Stimulated activated CD4-positive, alpha-beta T cell treated with anti-CD3 and anti-CD28 coated beads, Interleukin-4, amount 100 ng/mL, for 4 hours (primary cell): Measurements from ENCODE around the gene DNAI1.
"Not testable (repeated sequence)": the region's sequence is repeated elsewhere in the genome, so short reads cannot be mapped to it uniquely, and the experiment has no call there.

Experiments
- DNase-seq, 2 experiments: peaks; one replicate each; pipeline ENCODE4 v3.0.0-alpha.2; 2020

The DNAI1 gene

DNA sequence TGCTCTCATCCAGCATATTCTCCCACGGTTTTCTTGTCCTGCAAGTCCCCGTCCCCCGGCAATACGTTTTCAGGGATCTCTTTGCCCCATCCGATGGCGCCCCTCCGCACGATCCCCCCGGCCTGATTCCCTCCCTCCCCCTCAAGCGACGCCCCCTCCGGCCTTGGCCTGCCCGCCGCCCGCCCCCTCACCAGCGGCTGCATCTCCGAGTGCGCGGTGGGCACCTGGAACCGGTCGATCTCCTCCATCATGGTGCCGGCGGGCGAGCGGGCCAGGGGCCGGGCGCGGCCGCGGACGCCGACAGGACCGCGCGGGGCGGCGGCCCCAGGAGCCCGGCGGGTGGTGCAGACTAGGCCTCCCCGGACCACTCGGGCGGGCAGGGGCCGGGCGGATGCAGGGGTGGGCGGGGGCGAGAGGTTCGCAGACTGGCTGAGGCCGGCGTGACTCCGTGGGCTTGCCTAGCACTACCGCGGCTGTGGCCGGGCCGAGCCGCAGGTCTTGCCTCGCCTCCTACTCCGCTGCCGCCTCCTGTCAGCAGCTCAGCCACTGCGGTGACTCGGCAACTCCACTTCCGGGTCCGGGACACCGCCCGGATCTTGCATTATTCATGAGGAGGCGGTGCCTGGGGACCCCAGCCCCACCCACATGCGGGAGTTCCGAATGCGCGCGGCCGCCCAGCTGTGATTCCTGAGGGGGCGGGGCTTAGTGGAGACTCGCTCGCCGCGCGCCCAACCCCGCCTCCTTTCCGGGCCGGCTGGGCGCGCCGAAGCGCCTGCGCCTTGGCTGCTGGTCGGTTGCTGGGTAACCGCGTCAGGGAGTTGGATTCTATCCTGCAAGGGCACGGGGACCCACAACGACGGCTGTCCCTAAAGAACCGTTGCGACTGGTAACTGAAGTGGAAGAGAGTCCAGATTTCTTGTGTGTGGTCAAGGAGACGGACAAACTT is at the start of gene DNAI1, which contains the start of gene FAM219A:
Gene DNAI1, plus strand, starts transcription at position 793 of the 946 bp plus-strand sequence. CDS start 201 bp downstream, outside the sequence.
Gene FAM219A, minus strand, starts transcription at position 558 of the 946 bp plus-strand sequence. Its CDS starts 307 bp downstream, at position 251.
- peak; percentile 98 for DNase-seq

DNA sequence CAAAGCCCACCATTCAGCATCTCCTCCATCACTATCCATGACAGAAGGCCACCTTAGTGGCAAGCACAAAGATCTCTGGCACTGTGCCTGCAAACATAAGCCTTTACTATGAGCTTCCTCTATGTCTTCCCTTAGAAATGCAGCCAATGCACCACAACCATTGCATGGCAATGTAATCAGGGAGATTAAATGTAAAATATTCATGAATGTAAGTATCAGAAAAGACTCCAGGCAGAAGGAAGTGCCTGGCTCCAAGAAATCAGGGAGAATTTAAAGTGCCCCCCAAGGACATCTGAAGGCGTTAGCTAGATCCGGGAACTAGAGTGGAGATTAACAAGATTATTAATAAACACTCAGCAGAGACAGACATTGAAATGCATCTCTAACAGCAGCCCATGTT is 49.5 kb upstream of the DNAI1 start:
- no peak for DNase-seq

DNA sequence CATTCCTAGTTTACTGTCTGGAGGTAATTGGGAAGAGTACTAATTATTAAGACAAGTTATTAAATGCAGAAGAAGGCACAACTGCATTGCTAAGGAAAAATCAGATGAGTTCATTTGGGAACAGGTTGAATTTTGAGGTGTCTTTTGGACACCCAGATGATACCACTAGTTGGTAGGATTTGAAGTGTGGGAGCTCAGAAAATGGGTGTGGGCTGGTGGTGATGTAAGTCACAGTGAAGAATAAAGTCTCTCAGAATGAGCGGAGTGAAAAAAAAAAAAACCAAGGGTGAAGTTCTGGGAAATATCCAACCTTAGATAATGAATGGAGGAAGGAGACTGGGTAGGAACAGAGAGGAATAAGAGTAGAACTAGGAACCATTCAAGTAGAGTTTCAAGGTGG is 46.3 kb upstream of the DNAI1 start:
- DNase-seq: no peak

DNA sequence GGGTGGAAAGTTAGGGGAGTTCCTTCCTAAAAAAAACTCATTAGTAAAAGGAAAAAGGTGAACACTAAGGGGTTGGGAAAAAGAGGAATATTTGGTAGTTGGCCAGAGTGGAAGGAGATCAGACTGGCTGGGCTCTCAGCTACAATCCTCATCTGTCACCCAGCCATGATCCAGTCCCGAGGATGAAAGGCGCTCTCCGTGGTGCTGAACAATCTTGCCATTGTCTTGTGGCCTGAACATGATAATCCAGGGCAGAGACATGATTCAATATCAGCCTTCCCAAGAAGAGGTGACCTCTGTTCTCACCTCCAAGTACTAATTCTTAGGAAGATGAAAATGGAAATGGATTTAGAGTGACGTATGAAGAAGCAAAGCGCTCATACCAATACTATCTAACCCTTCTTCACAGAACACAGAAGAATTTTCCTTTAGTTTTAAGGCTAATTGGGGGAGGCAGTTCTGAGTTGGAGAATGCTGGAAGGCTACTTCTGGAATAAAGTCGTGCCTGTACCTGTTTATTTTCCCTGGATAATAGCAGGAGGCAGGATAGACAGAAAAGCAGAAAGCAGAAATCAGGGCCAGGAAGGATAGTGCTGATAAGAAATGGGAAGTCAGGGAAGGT is 45.3 kb upstream of the DNAI1 start:
- no peak for DNase-seq

DNA sequence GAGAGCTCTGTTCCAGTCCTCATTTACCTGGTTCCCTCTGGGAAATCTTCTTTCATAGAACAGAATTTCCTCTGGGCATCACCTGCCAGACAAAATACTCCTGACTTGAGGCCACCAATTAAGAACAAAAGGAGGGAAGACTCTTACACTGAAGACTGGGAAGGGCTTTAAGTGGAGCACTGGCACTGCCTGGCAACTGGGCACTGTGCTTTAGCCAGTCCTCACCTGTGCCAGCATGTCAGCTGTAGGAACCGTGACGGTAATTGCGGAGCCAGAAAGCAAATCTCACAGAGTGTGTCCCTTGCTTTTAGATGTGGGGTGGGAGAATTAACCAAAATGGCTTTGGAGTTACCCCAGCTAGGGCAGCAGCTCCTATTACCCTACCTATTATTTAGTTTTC is 40.9 kb upstream of the DNAI1 start:
- DNase-seq: no peak

DNA sequence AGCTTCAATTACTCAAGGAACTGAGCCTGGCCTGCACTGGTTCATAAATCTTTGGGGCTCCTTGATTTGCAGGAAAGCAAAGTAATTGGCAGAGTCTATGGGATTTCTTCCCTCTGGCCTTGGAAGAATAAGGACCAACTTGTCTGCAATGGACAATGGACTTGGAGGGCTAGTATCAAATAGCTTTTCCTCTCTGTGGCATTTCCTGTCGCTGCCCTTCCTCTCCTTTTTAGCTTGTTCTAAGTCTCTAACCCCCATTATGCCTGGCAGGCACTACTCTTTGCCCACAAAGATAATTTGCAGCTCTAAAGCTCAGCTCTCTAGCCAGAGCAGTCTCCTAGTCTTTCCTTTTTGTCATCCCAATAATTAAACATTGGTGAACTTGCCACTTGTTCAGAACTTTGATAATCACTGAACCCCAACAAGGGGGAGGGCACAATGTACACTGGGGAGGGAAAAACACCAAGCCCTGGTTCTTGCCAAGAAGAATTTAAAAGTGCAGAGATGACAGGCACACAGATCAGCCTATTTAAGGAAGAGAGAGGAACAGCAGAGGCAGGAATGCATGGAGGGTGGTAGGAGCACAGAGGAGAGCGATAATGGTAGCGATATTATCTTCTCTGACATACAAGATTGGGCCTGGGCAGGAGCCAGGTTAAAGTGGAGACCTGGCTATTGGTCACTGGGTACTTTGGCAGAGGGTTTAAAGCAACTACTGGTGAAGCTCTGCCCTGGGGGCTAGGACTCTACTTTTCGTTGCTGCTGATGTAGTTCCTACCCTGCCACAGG is 38.7 kb upstream of the DNAI1 start:
- no peak for DNase-seq

DNA sequence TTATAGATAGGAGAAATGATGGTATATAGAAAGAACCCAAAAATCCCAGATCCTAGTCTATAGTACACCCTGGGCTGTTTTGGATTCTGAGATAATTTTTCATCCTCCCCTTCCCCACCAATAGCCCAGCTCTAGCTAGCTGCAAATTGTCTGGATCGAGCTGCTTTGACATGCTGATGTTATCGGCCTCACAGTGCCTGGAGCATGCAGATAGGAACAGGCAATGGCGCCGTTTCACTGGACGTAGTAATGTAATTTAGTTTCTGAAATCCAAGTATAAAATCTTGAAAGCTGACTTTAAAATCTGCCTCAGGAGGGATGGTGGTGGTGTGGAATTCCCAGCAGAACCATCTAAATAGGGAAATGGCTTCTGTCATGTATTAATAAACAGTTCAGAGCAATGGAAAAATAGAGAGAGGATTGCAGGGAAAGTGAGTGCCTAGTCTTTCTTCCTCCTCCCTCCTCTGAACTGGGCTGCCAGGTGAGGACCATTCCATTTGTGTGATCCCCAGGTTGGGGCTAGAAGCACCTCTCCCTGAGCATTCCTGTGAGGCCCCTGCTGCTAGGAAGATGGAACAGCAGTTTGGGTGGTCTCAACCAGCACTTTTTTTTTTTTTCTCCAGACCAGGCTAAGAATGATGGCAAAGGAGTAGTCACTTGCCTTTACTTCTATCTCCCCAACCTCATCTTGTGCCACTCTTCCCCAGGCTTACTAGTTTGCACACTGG is 32.1 kb upstream of the DNAI1 start:
- DNase-seq: no peak

DNA sequence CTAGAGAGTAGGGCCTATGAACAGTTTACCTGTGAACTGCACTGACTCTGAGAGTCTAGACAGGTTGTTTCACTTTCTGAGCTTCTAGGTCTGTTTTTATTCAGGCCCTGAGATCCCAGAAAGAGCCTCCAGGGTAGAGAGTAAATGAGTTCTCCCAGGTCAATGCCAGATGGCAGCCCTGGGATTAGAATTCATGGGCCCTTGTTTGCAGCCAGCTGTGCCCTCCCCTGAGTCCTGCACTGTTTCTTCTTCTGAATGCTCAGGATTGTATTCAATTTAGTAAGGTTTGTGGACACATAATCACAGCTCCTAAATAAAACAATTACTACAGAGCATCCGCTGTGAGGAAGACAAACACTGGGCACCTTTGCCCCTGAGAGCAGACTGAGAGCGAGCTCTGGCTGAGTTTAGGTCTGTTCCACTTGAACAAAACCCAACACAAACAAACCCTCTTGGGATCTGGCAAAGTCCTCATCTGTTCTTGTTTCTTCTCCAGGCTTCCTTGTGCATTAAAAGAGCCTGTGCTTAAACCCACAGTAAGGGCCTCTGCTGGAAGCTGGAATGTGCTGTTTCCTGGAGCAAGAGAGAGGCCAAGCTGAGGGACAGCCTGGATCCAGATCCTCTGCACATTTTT is 30.2 kb upstream of the DNAI1 start:
- no peak for DNase-seq

DNA sequence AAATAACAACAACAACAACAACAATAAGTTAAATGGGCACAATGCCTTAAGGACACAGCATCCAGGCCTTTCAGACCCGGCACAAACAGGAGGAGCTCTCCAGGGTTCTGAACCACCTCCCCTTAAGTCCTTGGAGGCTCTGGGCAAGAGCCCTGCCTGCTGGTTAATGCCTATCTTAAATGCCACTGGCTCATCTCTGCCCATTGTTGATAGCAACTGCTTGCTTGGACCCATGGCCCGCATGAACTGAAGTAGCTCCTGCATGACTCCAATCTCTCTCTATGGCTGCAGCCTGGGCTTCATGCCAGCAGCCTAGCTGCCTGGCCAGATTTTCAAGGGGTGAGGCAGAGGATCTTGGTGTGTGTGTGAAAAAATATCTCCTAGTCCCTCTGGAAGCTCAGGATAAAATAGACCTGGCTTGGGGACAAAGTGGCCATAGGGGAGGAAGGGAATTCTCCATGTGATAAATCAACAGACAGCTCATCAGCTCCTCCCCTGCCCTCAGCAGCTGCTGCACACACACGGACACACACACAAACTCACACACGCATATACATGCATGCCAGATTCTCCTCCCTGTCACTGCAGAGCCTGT is 27.7 kb upstream of the DNAI1 start:
- no peak for DNase-seq

DNA sequence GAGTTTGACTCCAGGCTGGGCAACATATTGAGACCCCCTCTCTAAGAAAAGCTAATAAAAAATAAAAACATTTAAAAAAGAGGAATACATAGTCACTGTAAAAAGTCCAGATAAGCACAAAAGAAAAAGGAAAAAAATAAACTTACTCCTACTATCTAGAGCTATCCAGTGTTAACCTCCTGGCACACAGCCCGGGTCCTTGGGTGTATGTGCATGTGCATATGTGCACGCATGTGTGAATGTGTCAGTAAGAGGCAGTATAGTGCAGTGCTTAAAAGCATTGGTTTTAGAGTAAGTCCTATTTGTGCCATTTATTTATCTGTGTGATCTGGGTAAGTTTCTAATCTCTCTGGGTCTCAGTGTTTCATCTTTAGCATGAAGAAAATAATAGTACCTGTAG is 26.9 kb upstream of the DNAI1 start:
- DNase-seq: no peak

DNA sequence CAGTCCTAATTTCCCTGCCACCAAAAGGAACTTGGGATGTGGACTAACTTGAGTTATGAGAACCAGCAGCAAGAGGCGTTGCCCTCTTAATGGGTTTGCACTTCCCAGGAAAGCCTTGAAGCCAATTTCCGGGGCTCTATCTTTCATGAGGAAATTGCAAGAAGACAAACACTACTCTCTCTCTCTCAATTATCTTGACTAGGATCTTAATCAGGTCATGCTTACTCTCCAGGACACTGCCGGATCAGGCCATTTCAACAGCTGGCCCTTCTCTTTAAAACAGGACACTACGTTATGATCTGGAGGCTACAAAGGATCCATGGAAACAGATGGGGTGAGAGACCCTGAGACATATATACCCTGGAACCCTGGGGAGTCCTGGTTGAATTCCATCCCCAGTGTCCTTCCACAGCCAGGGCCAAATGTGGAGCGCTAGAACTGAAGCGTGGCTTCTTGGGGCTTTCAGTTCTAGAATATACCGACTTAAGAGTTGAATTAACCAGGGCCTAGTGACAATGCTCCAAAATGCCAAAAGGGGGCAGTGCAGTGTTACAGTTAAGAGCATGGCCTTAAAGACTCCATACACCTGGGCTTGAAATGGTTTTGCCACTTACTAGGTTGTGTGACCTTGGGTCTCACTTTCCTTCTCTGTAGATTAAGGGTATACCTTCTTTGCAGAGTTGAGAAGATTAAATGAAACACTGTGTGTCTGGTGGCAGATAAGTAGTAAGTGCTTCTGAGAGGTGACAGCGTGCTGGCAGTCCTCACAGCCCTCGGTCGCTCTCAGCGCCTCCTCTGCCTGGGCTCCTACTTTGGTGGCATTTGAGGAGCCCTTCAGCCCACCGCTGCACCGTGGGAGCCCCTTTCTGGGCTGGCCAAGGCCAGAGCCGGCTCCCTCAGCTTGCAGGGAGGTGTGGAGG is 21.3 kb upstream of the DNAI1 start:
- DNase-seq: peak; percentile 40 to 53

DNA sequence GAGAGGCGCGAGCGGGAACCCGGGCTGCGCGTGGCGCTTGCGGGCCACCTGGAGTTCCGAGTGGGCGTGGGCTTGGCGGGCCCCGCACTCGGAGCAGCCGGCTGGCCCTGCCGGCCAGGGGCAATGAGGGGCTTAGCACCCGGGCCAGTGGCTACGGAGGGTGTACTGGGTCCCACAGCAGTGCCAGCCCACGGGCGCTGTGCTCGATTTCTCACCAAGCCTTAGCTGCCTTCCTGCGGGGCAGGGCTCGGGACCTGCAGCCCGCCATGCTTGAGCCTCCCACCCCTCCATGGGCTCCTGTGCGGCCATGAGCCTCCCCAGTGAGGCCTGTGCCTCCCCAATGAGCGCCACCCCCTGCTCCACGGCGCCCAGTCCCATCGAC is 20.7 kb upstream of the DNAI1 start:
- DNase-seq: not testable (repeated sequence)

DNA sequence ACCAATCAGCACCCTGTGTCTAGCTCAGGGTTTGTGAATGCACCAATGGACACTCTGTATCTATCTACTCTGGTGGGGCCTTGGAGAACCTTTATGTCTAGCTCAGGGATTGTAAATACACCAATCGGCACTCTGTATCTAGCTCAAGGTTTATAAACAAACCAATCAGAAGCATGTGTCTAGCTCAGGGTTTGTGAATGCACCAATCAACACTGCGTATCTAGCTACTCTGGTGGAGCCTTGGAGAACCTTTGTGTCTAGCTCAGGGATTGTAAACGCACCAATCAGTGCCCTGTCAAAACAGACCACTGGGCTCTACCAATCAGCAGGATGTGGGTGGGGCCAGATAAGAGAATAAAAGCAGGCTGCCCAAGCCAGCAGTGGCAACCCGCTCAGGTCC is 20.1 kb upstream of the DNAI1 start:
- not testable (repeated sequence) for DNase-seq

DNA sequence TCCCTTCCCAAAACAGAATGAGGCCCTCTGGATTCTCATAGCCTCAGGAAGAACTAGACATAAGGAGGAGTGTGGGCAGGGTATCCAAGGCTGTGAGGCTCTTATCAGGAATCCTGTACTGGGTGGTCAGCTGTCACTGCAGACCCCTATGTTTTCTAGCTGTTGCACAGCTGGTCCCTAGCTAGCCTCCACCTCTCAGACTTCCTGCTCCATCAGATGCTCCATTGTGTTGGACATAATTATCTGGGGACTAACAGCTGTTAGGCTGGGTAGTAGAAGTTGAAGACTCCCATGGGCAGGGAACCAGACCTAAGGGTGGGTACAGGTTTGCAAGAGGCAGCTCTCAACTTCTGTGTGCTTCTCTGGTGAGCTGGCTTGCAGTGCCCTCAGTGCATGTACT is 18.6 kb upstream of the DNAI1 start:
- no peak for DNase-seq

DNA sequence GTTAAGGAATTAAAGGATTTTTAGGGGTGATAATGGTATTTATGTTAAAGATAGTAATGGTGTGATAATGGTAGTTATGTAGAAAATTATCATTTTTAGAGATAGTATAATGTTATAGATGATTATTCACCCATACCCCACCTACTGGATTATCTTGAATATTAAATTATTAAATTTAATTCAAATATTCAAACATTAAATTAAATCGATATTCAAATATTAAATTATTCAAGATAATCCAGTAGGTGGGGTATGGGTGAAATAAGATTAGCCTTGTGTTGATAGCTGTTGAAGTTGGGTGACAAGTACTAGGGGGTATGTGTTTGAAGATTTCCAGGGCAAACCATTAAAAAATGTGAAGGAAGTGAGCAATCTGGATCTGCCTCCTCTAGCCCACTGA is 15.8 kb upstream of the DNAI1 start:
- no peak for DNase-seq

DNA sequence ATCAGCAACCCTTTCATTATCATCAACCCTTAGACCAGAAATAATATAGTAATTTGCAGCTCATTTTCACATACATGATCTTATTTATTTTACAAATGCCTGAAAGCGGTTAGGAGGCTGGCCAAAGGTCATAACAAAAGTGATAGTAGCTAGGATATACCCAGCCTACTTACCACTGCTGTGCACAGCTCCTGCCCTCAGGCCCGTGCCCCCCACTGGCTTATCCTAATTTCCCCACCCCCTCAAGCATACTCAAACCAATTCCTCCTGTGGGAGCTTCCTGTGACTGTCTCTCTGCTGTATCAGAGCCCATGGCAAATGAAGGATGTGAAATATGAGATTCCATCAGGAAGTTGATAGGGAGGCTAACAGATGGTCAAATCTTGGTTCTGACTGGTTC is 15.1 kb upstream of the DNAI1 start:
- no peak for DNase-seq

DNA sequence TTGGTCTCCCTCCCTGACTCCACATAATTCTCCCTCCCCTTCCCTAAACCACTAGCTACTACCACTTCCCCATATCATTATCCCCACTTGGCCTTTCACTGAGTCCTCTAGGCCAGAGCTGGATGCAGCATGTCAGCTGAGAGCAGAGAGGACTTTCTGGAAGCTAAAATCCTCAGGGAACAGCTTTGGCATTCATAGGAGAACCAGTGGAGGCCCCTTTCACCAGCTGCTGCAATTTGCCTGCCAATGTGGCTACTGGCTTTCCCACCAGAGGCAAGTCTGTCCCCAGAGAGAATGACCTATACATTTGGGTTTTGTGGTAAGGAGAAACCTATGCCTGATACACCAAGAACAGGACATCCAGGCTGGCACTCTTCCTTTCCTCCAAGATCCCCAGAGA is 14.6 kb upstream of the DNAI1 start:
- no peak for DNase-seq

DNA sequence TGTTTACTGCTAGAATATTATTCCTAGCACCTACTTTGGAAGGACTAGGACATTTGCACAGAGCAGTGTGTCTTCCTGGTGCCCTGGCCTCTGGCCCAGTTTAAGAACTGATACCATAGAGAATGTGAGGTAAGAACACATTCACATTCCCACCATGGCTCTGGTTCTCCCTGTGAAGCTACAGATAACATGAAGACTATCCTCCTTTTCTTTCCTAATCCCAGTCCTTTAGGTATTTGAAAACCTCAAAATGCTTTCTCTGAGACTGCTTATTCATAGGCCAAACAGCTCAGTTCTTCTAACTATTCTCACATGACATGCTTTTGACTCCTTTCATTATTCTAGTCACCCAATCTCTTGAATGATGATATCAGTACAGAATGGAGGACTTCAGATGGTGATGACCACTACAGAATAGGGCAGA is 12.1 kb upstream of the DNAI1 start:
- DNase-seq: no peak

DNA sequence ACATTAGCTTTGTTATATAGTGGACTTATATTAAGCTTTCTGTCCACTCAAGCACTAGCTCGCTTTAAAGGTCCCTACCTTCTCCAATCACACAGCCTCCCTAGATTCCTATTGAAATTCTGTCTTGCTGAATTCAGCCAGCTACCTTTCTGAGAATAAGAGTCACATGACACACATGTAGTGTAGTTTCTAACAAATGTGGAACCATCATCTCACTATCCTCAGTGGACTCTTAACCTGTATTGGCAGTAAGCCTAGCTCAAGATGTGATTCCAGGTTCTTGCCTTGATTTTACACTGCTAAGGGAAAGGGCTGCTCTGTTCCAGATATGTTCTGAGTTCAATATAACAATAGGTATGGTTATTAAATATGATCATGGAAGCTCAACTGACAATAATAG is 11.7 kb upstream of the DNAI1 start:
- no peak for DNase-seq

DNA sequence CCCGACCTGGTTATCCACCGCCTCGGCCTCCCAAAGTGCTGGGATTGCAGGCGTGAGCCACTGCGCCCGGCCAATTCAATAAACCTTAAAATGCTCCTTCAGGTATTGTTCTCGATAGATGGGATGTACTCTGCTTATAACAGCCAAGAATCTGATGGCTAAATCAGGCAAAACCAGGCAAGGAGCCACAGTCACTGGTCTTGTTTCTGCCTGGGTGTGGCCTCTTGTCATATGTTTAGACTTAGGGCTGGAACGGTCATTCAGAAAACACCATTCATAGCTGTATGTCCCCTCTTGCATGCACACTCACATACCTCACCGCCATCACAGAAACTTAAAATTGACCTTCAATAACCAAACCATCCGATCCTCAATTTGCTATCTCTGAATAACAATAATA is 8.0 kb upstream of the DNAI1 start:
- no peak for DNase-seq

DNA sequence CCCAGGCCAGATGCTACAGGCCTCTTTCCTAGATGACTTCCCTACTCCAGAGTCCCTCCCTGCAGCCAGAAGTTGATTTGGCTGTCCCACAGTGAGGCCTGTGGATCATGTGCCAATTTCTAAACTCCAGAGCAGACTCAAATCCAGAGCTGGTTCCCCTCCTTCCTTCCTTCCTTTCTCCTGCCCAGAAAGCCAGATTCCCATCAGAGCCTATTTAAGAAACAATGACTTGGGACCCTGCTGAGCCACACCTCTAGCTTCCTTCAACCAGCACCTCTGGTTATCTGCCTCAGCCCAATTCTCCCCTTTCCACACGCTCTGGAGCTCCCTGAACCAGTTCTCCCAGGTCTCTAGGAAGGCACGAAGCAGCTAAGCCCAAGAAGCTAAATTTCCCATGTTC is 7.5 kb upstream of the DNAI1 start:
- DNase-seq: no peak
